GM19328 (cell line): ENCODE results near the gene FMO2.

Source experiments
- ATAC-seq: cut with Tn5 transposase; IDR thresholded peaks from one replicate; pipeline ENCODE4 v1.9.1; 2021; ENCODE audit warnings: mild to moderate bottlenecking, moderate library complexity; ENCODE audit not compliant: unreplicated experiment

The FMO2 gene, protein sequence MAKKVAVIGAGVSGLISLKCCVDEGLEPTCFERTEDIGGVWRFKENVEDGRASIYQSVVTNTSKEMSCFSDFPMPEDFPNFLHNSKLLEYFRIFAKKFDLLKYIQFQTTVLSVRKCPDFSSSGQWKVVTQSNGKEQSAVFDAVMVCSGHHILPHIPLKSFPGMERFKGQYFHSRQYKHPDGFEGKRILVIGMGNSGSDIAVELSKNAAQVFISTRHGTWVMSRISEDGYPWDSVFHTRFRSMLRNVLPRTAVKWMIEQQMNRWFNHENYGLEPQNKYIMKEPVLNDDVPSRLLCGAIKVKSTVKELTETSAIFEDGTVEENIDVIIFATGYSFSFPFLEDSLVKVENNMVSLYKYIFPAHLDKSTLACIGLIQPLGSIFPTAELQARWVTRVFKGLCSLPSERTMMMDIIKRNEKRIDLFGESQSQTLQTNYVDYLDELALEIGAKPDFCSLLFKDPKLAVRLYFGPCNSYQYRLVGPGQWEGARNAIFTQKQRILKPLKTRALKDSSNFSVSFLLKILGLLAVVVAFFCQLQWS

DNA sequence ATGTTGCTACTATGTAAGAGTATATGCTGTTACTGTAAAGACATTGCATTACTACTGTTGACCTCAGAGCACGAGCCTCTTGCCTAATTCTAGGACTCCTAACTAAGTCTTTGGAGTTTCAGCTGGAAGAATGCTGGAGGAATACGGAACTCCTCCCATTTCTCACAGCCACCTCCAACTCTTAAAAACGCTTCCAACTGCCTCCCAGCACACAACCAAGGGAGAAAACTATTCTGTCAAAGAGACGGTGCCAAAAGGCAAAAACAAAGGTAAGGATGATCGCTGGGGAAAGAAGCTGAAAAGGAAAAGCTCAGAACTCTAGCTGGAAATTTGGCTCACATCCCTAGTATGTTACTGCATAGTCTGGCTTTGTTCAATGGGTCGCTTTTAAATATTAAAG, at the start of gene FMO2:
TSS of gene FMO2 (plus strand) at position 210 of the 400 bp plus-strand sequence. CDS start 414 bp downstream, outside the sequence.
- no peak for ATAC-seq

GRCh38 chr1:171137580-171137979, 47.5 kb upstream of the FMO2 start:
- no peak for ATAC-seq

DNA sequence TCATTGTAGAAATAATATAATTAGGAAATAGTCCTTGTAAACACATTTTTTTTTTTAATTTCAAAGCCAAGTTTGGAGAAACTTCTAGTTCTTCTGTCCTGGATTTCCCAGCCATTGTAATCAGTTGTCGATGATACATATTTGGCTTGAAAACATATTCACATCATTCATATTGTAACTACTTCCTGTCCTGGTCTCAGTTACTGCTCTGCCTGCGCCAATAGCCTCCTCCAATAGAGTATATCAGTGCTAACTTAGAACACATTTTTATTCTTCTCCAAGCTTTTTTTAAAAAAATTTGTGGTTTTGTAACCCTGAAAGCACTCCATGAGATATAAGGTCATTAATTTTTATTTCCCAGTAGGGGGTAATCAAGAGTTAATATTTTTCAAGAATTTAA, 46.1 kb upstream of the FMO2 start:
- ATAC-seq, result no peak

- no peak for ATAC-seq
Observed at GRCh38 chr1:171139890-171140289, 45.2 kb upstream of the FMO2 start.

GRCh38 chr1:171140401-171140800, 44.7 kb upstream of the FMO2 start:
- ATAC-seq, result no peak

- ATAC-seq, result no peak
Observed at GRCh38 chr1:171140956-171141687, 44.0 kb upstream of the FMO2 start.

GRCh38 chr1:171141688-171142415, 43.2 kb upstream of the FMO2 start:
- ATAC-seq, result no peak

DNA sequence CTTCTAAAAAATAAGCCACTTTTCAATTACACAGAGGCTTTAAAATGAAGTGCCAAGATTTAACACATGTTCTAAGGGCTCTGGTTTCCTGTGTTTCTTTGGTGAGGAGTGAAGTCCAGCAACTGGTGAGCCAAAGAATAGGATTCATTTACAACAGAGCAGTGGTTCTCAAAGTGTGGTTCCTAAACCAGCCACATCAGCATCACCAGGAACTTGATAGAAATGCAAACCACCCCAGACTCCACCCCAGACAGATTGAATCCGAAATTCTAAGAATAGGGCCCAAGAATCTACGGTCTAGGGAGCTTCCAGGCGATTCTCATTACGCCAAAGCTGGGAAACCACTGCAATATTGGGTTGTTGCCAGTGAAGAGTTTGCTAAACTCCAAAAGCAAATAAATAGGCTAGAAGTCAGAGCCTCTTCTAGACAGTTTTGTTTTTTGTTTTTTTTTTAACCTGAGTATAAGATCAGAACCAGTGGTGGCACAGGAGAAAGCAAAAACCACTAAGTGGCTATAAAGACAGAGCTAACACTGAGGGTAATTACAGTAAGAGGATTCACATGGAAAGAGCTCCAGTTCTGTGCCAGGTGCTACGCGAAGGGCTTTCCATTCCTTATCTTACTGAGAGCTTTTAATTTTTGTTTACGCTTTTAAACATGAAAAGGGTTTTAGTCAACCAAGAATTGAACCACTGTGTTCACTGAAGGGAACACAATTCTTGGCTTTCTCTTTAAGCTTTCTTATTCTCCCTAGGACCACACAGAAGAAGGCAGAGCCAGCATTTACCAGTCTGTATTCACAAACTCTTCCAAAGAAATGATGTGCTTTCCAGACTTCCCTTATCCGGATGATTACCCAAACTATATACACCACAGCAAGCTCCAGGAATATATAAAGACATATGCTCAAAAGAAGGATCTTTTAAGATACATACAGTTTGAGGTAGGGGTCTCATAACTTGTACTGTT, 42.4 kb upstream of the FMO2 start:
- no peak for ATAC-seq

DNA sequence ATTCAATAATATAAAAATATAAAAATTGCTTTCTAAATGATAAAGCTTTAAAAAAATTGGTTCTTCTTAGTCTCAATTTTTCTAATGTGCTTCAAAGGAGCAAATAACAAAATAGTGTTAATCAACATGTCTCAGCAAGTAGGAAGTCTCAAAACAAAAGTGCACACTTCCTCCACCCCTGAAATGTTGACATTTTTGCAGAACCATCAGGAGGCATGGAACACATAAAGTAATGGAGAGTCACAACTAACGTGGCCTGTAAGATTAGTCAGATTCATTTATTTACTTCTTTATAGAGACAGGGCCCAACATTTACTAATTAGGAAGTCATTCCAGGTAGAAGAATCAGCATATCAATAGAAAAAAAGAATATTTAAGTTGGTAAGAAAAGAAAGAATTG, 34.9 kb upstream of the FMO2 start:
- no peak for ATAC-seq

DNA sequence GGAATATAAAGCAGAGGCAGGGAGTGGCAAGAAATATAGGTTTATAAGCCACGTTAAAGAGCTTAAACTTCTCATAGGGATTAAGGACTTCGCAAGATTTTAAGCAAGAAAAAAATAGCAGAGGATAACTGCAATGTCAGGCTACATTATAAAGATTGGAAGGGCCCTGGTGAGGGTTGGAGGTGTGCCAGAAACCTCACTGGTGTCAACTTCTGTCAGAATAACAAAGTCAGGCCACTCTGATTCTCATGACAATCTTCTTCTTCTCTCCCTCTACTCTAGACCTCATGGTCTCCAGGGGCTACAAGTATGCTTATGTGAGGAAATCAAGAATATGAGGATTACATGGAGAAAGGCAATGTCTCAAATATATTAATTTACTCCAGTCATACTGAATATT, 32.6 kb upstream of the FMO2 start:
- ATAC-seq, result no peak

DNA sequence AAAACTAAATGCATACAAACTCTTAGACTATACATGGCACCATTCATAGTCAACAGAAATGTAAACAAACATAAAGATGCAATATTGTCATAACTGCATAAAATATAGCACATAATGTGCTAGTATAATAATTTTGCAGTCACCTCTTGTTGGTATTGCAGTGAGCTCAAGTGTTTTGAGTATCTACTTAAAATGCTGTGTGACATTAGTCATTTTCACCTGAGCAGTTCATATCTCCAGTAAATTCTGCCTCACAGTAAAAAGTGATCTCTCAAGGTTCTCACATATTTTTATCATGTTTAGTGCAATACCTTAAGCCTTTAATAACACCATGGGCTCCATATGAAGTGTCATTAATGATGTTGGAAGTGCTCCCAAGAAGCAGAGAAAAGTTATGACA, 29.6 kb upstream of the FMO2 start:
- ATAC-seq, result no peak

GRCh38 chr1:171158096-171158495, 27.0 kb upstream of the FMO2 start:
- no peak for ATAC-seq

- no peak for ATAC-seq
Observed at GRCh38 chr1:171158551-171158950, 26.5 kb upstream of the FMO2 start.

- no peak for ATAC-seq
Observed at GRCh38 chr1:171159148-171159547, 26.0 kb upstream of the FMO2 start.

DNA sequence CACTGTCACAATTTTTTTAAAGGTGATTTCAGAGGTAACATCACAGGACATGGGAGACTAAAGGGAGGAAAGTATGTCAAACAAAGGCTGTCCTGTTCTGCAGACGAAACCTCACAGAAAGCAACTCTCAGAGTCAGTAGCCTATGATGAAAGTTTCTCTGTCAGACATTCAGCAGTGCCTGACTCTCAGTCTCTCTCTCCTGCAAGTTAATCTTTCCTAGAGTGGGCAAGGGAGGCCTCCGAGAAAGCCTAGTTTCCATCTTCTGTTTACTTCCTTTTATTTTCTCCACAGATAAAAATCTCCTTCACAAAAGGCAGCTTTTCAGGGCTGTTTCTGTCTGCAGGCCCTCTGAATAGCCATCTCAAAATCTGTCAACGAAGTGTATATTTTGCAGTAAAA, 24.9 kb upstream of the FMO2 start:
- no peak for ATAC-seq

DNA sequence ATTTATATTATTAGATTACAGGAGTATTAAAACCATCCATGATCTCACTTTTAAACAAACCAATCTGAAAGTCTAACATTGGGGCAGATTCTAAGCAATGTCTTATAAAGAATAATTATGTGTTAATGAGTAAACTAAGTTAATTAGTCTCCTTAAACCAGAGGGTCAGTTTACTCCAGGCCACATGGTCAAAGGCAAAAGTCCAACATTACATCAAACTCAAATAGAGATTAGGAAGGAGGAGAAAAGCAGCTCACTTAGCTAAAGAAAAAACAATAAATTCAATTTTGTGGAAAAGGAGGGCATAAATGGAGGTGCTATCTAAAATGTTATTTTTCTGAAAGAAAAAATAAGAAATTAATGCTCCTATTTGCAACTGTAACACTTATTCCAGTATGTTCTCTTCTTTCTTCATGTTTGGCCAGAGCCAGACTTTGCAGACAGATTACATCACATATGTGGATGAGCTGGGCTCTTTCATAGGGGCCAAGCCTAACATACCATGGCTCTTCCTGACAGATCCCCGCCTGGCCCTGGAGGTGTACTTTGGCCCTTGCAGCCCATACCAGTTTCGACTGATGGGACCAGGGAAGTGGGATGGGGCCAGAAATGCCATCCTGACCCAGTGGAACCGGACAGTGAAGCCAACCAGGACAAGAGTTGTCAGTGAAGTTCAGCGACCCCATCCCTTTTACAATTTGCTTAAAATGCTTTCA, 24.3 kb upstream of the FMO2 start:
- ATAC-seq, result no peak

- ATAC-seq, result no peak
Observed at GRCh38 chr1:171161431-171161830, 23.7 kb upstream of the FMO2 start.

GRCh38 chr1:171166361-171166760, 18.7 kb upstream of the FMO2 start:
- no peak for ATAC-seq

GRCh38 chr1:171167785-171168184, 17.3 kb upstream of the FMO2 start:
- no peak for ATAC-seq

DNA sequence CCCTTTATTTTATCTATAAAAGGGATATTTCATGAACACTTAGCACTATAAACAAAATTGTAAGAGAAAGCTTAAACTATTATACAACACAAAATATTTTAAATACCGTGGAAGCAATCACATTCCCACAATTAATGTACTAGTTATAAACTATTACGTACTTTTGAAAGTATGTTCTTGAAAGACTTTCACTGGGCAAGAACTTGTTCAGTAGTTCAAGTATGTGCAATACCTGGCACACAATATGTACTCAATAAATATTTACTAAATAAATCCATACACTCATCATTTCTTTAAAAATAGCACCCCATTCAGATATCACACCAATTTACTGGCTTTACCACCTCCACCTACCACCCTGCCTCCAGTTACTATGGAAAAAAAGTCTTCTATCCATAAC, 12.6 kb upstream of the FMO2 start:
- no peak for ATAC-seq
